Astrocyte of the cerebellum (primary cell): ENCODE results near the gene CCDC149.
A peak's percentile ranks its signal among the peaks of the same experiment; 100 is the strongest.

ENCODE experiments used
- DNase-seq: peaks from one replicate; pipeline ENCODE4 v3.0.0-alpha.2; 2011; ENCODE audit warnings: low read depth
- H3K4me3 ChIP-seq: 2 replicates; pipeline ENCODE4 v1.5.1; 2011; ENCODE audit warnings: mild to moderate bottlenecking, low read depth, low read length, moderate library complexity
- CTCF ChIP-seq: IDR thresholded peaks from 2 replicates; pipeline ENCODE4 v1.5.1; 2012; ENCODE audit warnings: low read length, low read depth, moderate library complexity, mild to moderate bottlenecking; ENCODE audit errors: missing control alignments
- in situ Hi-C: cut with HindIII; loops from 2 replicates; pipeline ENCODE4 v1.10.0; 2017; ENCODE audit warnings: low sequenced_read_pairs

The CCDC149 gene

GRCh38 chr4:24850674-24851073 lies 62.2 kb downstream of the CCDC149 start:
- no peak overlapping the region for H3K4me3 ChIP-seq
- in situ Hi-C loops = no loop called here
- TF ChIP-seq CTCF = no peak
- DNase-seq = peak; percentile 77

DNA sequence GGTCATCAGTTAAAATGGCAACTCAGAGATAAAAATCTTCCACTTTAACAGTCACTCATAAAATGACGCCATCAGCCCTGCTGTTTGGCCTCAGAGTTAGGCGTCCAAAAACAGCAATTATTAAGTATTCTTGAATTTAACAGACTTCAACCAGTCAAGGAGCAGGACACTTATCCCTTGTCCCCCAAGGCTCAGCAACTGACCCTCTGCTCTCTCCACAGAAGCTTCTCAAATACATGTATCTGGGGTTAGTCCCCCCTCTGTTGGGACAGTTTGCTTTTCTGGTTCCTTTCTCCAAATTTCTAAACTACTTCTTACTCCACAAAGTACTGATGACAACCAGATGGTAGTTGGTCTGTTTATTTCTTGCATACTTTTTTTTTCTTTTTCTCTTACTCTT lies 63.1 kb downstream of the CCDC149 start:
- in situ Hi-C loops = no loop called here

GRCh38 chr4:24849351-24849750 lies 63.5 kb downstream of the CCDC149 start:
- in situ Hi-C loops = no loop called here
- TF ChIP-seq CTCF = no peak
- no peak overlapping the region for H3K4me3 ChIP-seq
- no peak for DNase-seq

More for the DNA sequence above, 63.1 kb downstream of the CCDC149 start:
- no peak for DNase-seq
- TF ChIP-seq CTCF = no peak
- H3K4me3 ChIP-seq = no peak overlapping the region

GRCh38 chr4:24846716-24847115 lies 66.1 kb downstream of the CCDC149 start:
- no peak for DNase-seq
- no peak for TF ChIP-seq CTCF
- no peak overlapping the region for H3K4me3 ChIP-seq
- in situ Hi-C loops = no loop called here

- in situ Hi-C loops = no loop called here
- no peak overlapping the region for H3K4me3 ChIP-seq
- no peak for TF ChIP-seq CTCF
- no peak for DNase-seq
Measured at GRCh38 chr4:24845902-24846301, 66.9 kb downstream of the CCDC149 start.

- DNase-seq = no peak
Measured at GRCh38 chr4:24845132-24845531, 67.7 kb downstream of the CCDC149 start.

More at GRCh38 chr4:24845132-24845531, 67.7 kb downstream of the CCDC149 start:
- no peak overlapping the region for H3K4me3 ChIP-seq
- TF ChIP-seq CTCF = no peak
- in situ Hi-C loops = no loop called here
